Kidney epithelial cell (primary cell): ENCODE results near the gene GABRB1. TPM values are rescaled to one million over a fixed set of nuclear protein-coding genes. Genes with fewer than 3 reads are reported as not detected.

ENCODE experiments used
- DNase-seq: peaks from one replicate; pipeline ENCODE4 v3.0.0-alpha.2; 2010; ENCODE audit warnings: low read depth
- H3K27me3 ChIP-seq: 2 replicates; pipeline ENCODE4 v1.6.0; 2011; ENCODE audit warnings: low read length; ENCODE audit not compliant: control insufficient read depth, insufficient read depth
- H3K36me3 ChIP-seq: 2 replicates; pipeline ENCODE4 v1.5.1; 2011; ENCODE audit warnings: low read length; ENCODE audit not compliant: control insufficient read depth, insufficient read depth
- H3K4me3 ChIP-seq: 2 replicates; pipeline ENCODE4 v1.5.1; 2011; ENCODE audit warnings: low read depth, mild to moderate bottlenecking, control low read depth, low read length
- total RNA-seq: library from RNA; depleted of rRNA; stranded (reverse); fragments of >200 nt; gene quantifications from 2 replicates; pipeline ENCODE4 v1.2.3, GENCODE V29; 2015
- TF ChIP-seq, protein P1 (sequence below): IDR thresholded peaks from 2 replicates; pipeline ENCODE4 v1.5.1; 2011; ENCODE audit warnings: mild to moderate bottlenecking, moderate library complexity, low read length, control low read depth, inconsistent platforms; ENCODE audit not compliant: insufficient read depth, poor library complexity, severe bottlenecking

GABRB1 gene
- total RNA-seq, 1 donor from 2014 or later: not detected

GRCh38 chr4:47427935-47428334 lies 396.6 kb downstream of the GABRB1 start:
- H3K27me3 ChIP-seq: no peaks in the 10 kb centered on the region
- H3K4me3 ChIP-seq: no peak overlapping the region
- TF ChIP-seq, protein P1, sequence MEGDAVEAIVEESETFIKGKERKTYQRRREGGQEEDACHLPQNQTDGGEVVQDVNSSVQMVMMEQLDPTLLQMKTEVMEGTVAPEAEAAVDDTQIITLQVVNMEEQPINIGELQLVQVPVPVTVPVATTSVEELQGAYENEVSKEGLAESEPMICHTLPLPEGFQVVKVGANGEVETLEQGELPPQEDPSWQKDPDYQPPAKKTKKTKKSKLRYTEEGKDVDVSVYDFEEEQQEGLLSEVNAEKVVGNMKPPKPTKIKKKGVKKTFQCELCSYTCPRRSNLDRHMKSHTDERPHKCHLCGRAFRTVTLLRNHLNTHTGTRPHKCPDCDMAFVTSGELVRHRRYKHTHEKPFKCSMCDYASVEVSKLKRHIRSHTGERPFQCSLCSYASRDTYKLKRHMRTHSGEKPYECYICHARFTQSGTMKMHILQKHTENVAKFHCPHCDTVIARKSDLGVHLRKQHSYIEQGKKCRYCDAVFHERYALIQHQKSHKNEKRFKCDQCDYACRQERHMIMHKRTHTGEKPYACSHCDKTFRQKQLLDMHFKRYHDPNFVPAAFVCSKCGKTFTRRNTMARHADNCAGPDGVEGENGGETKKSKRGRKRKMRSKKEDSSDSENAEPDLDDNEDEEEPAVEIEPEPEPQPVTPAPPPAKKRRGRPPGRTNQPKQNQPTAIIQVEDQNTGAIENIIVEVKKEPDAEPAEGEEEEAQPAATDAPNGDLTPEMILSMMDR: no peak
- no peaks in the 10 kb centered on the region for H3K36me3 ChIP-seq
- DNase-seq: no peak

- no peaks in the 10 kb centered on the region for H3K27me3 ChIP-seq
- no peak for DNase-seq
- H3K4me3 ChIP-seq: no peak overlapping the region
- TF ChIP-seq, protein P1: no peak
- H3K36me3 ChIP-seq: no peaks in the 10 kb centered on the region
Measured at GRCh38 chr4:47432749-47433148, 401.4 kb downstream of the GABRB1 start.

DNA sequence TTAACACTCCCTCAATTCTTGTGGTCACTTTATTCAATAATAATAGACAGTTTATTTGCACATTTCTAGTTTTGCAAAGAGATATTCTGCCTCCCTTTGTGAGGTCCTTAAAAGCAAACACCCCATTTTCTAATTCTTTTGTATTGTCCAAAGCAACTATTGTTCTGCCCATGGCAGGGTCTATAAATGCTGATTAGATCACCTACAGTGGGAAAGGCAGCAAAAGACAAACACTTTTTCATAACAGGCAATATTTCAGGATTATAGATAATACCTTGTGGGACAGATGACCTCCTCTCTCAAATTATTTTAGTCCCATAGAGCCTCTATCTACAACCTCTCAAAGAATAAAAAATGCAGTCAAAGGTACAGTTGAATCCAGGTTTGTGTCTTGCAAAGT lies 403.6 kb downstream of the GABRB1 start:
- Histone ChIP-seq H3K36me3 (no peaks in the 10 kb centered on the region), H3K27me3 (no peaks in the 10 kb centered on the region), H3K4me3 (no peak overlapping the region)
- TF ChIP-seq, protein P1: no peak
- no peak for DNase-seq

DNA sequence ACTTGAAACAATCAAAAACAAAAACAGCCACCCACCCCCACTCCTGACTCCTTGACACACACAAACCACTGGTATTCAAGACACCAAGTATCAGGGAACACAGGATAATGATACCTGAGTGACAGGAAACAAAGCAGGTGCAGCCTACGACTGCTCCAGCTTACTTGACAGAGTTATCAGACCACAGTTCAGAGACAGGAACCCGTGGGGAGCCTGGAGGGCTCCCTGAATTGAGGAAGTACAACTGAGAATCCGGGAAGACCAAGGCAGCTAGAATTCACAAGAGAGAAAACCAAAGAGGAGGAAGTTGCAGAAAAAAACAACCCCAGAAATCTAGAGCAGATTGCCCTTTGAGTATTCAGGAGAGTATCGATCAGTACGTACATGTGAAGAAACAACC lies 411.6 kb downstream of the GABRB1 start:
- no peak for DNase-seq
- H3K4me3 ChIP-seq: no peak overlapping the region
- TF ChIP-seq, protein P1: no peak
- no peaks in the 10 kb centered on the region for H3K27me3 ChIP-seq
- H3K36me3 ChIP-seq: no peaks in the 10 kb centered on the region

DNA sequence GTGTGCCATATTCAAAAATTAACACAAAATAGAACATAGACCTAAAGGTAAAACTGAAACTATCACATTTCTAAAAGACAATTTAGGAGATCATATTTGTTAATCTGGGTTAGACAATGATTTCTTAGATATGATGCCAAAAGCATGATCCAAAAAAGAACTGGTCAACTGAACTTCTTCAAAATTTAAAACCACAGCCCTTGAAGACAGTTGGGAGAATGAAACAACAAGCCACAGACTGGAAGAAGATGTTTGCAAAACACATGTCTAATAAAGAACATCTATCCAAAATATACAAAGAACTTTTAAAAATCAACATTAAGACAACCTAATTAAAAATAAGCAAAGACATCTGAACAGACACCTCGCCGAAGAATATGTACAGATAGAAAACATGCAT lies 412.7 kb downstream of the GABRB1 start:
- DNase-seq: no peak

DNA sequence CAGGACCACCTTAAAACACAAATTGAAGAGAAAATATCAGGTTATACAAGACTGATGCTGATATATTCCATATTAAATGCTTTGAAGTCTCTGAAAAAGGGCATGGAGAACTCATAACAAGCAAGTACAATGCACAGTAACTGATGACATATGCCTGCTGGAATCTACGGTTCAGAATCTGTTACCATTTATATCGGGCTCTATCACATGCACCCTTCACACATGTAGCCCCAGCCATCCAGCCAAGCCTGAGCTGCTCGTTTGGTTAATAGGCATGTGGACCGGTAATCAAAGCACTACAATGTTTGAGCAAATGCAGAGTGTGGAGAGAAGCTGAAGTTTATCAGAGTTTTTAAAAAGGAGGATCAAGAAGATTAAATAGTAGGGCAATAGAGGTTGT lies 420.3 kb downstream of the GABRB1 start:
- TF ChIP-seq, protein P1: no peak
- Histone ChIP-seq H3K27me3 (no peaks in the 10 kb centered on the region), H3K36me3 (no peaks in the 10 kb centered on the region), H3K4me3 (no peak overlapping the region)
- DNase-seq: no peak

More for the DNA sequence above, 412.7 kb downstream of the GABRB1 start:
- no peaks in the 10 kb centered on the region for H3K27me3 ChIP-seq
- TF ChIP-seq, protein P1: no peak
- no peaks in the 10 kb centered on the region for H3K36me3 ChIP-seq
- H3K4me3 ChIP-seq: no peak overlapping the region
